ENCODE data around the gene ESYT1. TPM values are rescaled to one million over a fixed set of nuclear protein-coding genes. Genes with fewer than 3 reads are reported as not detected.

The ESYT1 gene
- total and polyA plus RNA-seq, 7 experiments from 2014 or later, result 121 to 353 (median 244) TPM

- Histone ChIP-seq H3K27ac (ENCODE audit: low read depth, low read length) (peak overlapping the region; percentile 72), H3K4me1 (ENCODE audit: control insufficient read depth in 2 of 2, insufficient read depth in 2 of 2, low read length in 2 of 2) (peaks cover 39 to 53% of the 10 kb centered on the region in 2 donors), H3K36me3 (ENCODE audit: control insufficient read depth in 2 of 3, insufficient read depth in 3 of 3, low read length in 3 of 3) (peaks cover 22 to 29% (median 23%) of the 10 kb centered on the region in 3 experiments), H3K4me3 (ENCODE audit: low read length) (peak overlapping the region; percentile 23), H3K27me3 (ENCODE audit: control insufficient read depth in 2 of 2, insufficient read depth in 2 of 2, low read length in 2 of 2) (no peaks in the 10 kb centered on the region), H3K9me3 (ENCODE audit: control insufficient read depth in 2 of 3, low read length in 3 of 3) (no peaks in the 10 kb centered on the region)
- no peak for ATAC-seq
- Mint-ChIP-seq H3K36me3 (peaks cover 9 to 37% (median 23%) of the 10 kb centered on the region in 5 donors), H3K4me3 (peak overlapping the region; percentile 95 to 100 (median 98)), H3K27me3 (no peaks in the 10 kb centered on the region), H3K4me1 (peaks cover 39 to 73% (median 64%) of the 10 kb centered on the region in 7 donors), H3K9me3 (peaks cover 0 to 4% (median 0%) of the 10 kb centered on the region in 11 donors), H3K27ac (peak overlapping the region; percentile 86 to 99 (median 91))
- ChIA-PET POLR2A (interaction anchor here (0.7 to 13.1 kb wide), 12 partner anchors 10 to 219 kb away, joined by 3 to 192 read pairs (median 17); partner anchors contain the start of genes ANKRD52, CNPY2, IL23A and MYL6), CTCF (interaction anchor here (0.6 to 13.4 kb wide), 16 partner anchors 9 to 402 kb away, joined by 3 to 193 read pairs (median 4); partner anchors contain the start of genes MYL6, PA2G4, SMARCC2 and ZC3H10)
- no peak for DNase-seq
- intact Hi-C loops (cut with micrococcal nuclease), result loop anchor here (1.0 to 5.0 kb wide), 3 partner anchors 23 to 960 kb away; partner anchors contain the start of genes NAB2 (in 1 of the 2), PA2G4 (in 1 of the 2) and TIMELESS (in 1 of the 2)
These were observed 581 bp upstream of the ESYT1 start for GRCh38 chr12:56127485-56127887.

- no peaks in the 10 kb centered on the region for H3K27me3 Mint-ChIP-seq
- DNase-seq, result peak in 1 of 9 donors; percentile 29
These were observed 671 bp downstream of the ESYT1 start for GRCh38 chr12:56128670-56129205.

GRCh38 chr12:56129206-56129941 is 1.3 kb downstream of the ESYT1 start:
- peak; percentile 16 for ATAC-seq
- H3K27me3 Mint-ChIP-seq, result no peaks in the 10 kb centered on the region
- Histone ChIP-seq H3K36me3 (ENCODE audit: control insufficient read depth in 2 of 3, insufficient read depth in 3 of 3, low read length in 3 of 3) (peaks cover 38 to 48% (median 39%) of the 10 kb centered on the region in 3 experiments), H3K4me3 (ENCODE audit: low read length) (peak overlapping the region; percentile 77), H3K4me1 (ENCODE audit: control insufficient read depth in 2 of 2, insufficient read depth in 2 of 2, low read length in 2 of 2) (peaks cover 39 to 58% of the 10 kb centered on the region in 2 donors), H3K27me3 (ENCODE audit: control insufficient read depth in 2 of 2, insufficient read depth in 2 of 2, low read length in 2 of 2) (no peaks in the 10 kb centered on the region), H3K9me3 (ENCODE audit: control insufficient read depth in 2 of 3, low read length in 3 of 3) (no peaks in the 10 kb centered on the region), H3K27ac (ENCODE audit: low read depth, low read length) (peak overlapping the region; percentile 84)
- CTCF ChIA-PET, result interaction anchor here (0.5 to 13.4 kb wide), 8 partner anchors 11 to 373 kb away, joined by 3 to 193 read pairs (median 8); partner anchors contain the start of genes MYL6 and SMARCC2
- intact Hi-C loops (cut with micrococcal nuclease), result loop anchor here in 1 of 2 donors (1.0 to 5.0 kb wide), 5 partner anchors 9 to 958 kb away; partner anchors contain the start of genes MYL6B, NAB2, STAT2 and TIMELESS
- H3K27ac Mint-ChIP-seq, result peak overlapping the region; percentile 86 to 97 (median 91)
- POLR2A ChIA-PET, result interaction anchor here (0.6 to 13.1 kb wide), 12 partner anchors 12 to 209 kb away, joined by 3 to 192 read pairs (median 16); partner anchors contain the start of genes IL23A, MYL6, MYL6B and PA2G4
- peaks cover 10 to 46% (median 37%) of the 10 kb centered on the region in 5 donors for H3K36me3 Mint-ChIP-seq
- peak; percentile 34 to 78 (median 68) for DNase-seq
- peak overlapping the region; percentile 95 to 100 (median 98) for H3K4me3 Mint-ChIP-seq
- peaks cover 40 to 75% (median 68%) of the 10 kb centered on the region in 7 donors for H3K4me1 Mint-ChIP-seq
- H3K9me3 Mint-ChIP-seq, result peaks cover 0 to 8% (median 0%) of the 10 kb centered on the region in 11 donors

More at GRCh38 chr12:56128670-56129205, 671 bp downstream of the ESYT1 start:
- H3K4me1 Mint-ChIP-seq, result peaks cover 40 to 78% (median 69%) of the 10 kb centered on the region in 7 donors
- intact Hi-C loops (cut with micrococcal nuclease), result loop anchor here (1.0 to 5.0 kb wide), 8 partner anchors 10 to 959 kb away; partner anchors contain the start of genes MYL6B (in 2 of the 2), CS (in 1 of the 2), NAB2 (in 1 of the 2) and PA2G4 (in 1 of the 2)
- Histone ChIP-seq H3K27me3 (ENCODE audit: control insufficient read depth in 2 of 2, insufficient read depth in 2 of 2, low read length in 2 of 2) (no peaks in the 10 kb centered on the region), H3K4me1 (ENCODE audit: control insufficient read depth in 2 of 2, insufficient read depth in 2 of 2, low read length in 2 of 2) (peaks cover 39 to 58% of the 10 kb centered on the region in 2 donors), H3K9me3 (ENCODE audit: control insufficient read depth in 2 of 3, low read length in 3 of 3) (no peaks in the 10 kb centered on the region), H3K4me3 (ENCODE audit: low read length) (peak overlapping the region; percentile 77), H3K27ac (ENCODE audit: low read depth, low read length) (peak overlapping the region; percentile 84), H3K36me3 (ENCODE audit: control insufficient read depth in 2 of 3, insufficient read depth in 3 of 3, low read length in 3 of 3) (peaks cover 31 to 42% (median 33%) of the 10 kb centered on the region in 3 experiments)
- POLR2A ChIA-PET, result interaction anchor here (0.6 to 13.1 kb wide), 15 partner anchors 11 to 1712 kb away, joined by 3 to 192 read pairs (median 16); partner anchors contain the start of genes IL23A, MYL6, MYL6B and PA2G4
- ATAC-seq, result no peak
- peak overlapping the region; percentile 95 to 100 (median 98) for H3K4me3 Mint-ChIP-seq
- peaks cover 10 to 44% (median 31%) of the 10 kb centered on the region in 5 donors for H3K36me3 Mint-ChIP-seq
- CTCF ChIA-PET, result interaction anchor here (1.0 to 13.4 kb wide), 10 partner anchors 10 to 82 kb away, joined by 3 to 193 read pairs (median 4); partner anchors contain the start of genes MYL6, SMARCC2 and ZC3H10
- peaks cover 0 to 4% (median 0%) of the 10 kb centered on the region in 11 donors for H3K9me3 Mint-ChIP-seq
- peak overlapping the region; percentile 86 to 97 (median 91) for H3K27ac Mint-ChIP-seq

GRCh38 chr12:56129942-56130495 is 2.0 kb downstream of the ESYT1 start:
- Mint-ChIP-seq H3K4me1 (peaks cover 40 to 71% (median 63%) of the 10 kb centered on the region in 7 donors), H3K36me3 (peaks cover 10 to 47% (median 37%) of the 10 kb centered on the region in 5 donors), H3K27me3 (no peaks in the 10 kb centered on the region), H3K4me3 (peak overlapping the region; percentile 95 to 100 (median 98)), H3K9me3 (peaks cover 0 to 8% (median 0%) of the 10 kb centered on the region in 11 donors), H3K27ac (peak overlapping the region; percentile 86 to 97 (median 91))
- peak overlapping the region; percentile 84 for H3K27ac ChIP-seq (ENCODE audit: low read depth, low read length)
- peak overlapping the region; percentile 77 for H3K4me3 ChIP-seq (ENCODE audit: low read length)
- ATAC-seq, result no peak
- no peaks in the 10 kb centered on the region for H3K9me3 ChIP-seq (ENCODE audit: control insufficient read depth in 2 of 3, low read length in 3 of 3)
- intact Hi-C loops (cut with micrococcal nuclease), result loop anchor here in 1 of 2 donors (1.0 to 5.0 kb wide), 5 partner anchors 8 to 957 kb away; partner anchors contain the start of genes MYL6B, NAB2, STAT2 and TIMELESS
- CTCF ChIA-PET, result interaction anchor here (0.5 to 5.2 kb wide), 6 partner anchors 10 to 372 kb away, joined by 3 to 37 read pairs (median 7); partner anchors contain the start of gene SMARCC2
- H3K36me3 ChIP-seq (ENCODE audit: control insufficient read depth in 2 of 3, insufficient read depth in 3 of 3, low read length in 3 of 3), result peaks cover 39 to 54% (median 44%) of the 10 kb centered on the region in 3 experiments
- peaks cover 39 to 55% of the 10 kb centered on the region in 2 donors for H3K4me1 ChIP-seq (ENCODE audit: control insufficient read depth in 2 of 2, insufficient read depth in 2 of 2, low read length in 2 of 2)
- DNase-seq, result no peak
- H3K27me3 ChIP-seq (ENCODE audit: control insufficient read depth in 2 of 2, insufficient read depth in 2 of 2, low read length in 2 of 2), result no peaks in the 10 kb centered on the region
- POLR2A ChIA-PET, result interaction anchor here (0.6 to 13.1 kb wide), 10 partner anchors 12 to 209 kb away, joined by 3 to 192 read pairs (median 4); partner anchors contain the start of genes IL23A, MYL6, MYL6B and RPL41

- Mint-ChIP-seq H3K4me3 (peak overlapping the region; percentile 95 to 100 (median 98)), H3K4me1 (peaks cover 40 to 70% (median 66%) of the 10 kb centered on the region in 7 donors), H3K36me3 (peaks cover 10 to 49% (median 38%) of the 10 kb centered on the region in 5 donors), H3K27me3 (no peaks in the 10 kb centered on the region), H3K27ac (peak overlapping the region; percentile 49 to 97 (median 90)), H3K9me3 (peaks cover 0 to 8% (median 0%) of the 10 kb centered on the region in 11 donors)
- no peaks in the 10 kb centered on the region for H3K27me3 ChIP-seq (ENCODE audit: control insufficient read depth in 2 of 2, insufficient read depth in 2 of 2, low read length in 2 of 2)
- ChIA-PET POLR2A (interaction anchor here (1.0 to 13.1 kb wide), 7 partner anchors 13 to 205 kb away, joined by 3 to 192 read pairs (median 6); partner anchors contain the start of genes MYL6, MYL6B, PA2G4 and RPL41), CTCF (interaction anchor here (0.6 to 1.5 kb wide), 3 partner anchors 14 to 58 kb away, joined by 3 to 10 read pairs (median 7); partner anchors contain the start of gene SMARCC2)
- H3K4me1 ChIP-seq (ENCODE audit: control insufficient read depth in 2 of 2, insufficient read depth in 2 of 2, low read length in 2 of 2), result peaks cover 35 to 46% of the 10 kb centered on the region in 2 donors
- peaks cover 39 to 62% (median 46%) of the 10 kb centered on the region in 3 experiments for H3K36me3 ChIP-seq (ENCODE audit: control insufficient read depth in 2 of 3, insufficient read depth in 3 of 3, low read length in 3 of 3)
- ATAC-seq (no peak), DNase-seq (no peak)
- H3K4me3 ChIP-seq (ENCODE audit: low read length), result peak overlapping the region; percentile 77
- intact Hi-C loops (cut with micrococcal nuclease), result no loop called here
- H3K9me3 ChIP-seq (ENCODE audit: control insufficient read depth in 2 of 3, low read length in 3 of 3), result no peaks in the 10 kb centered on the region
- peak overlapping the region; percentile 84 for H3K27ac ChIP-seq (ENCODE audit: low read depth, low read length)
These were observed 2.8 kb downstream of the ESYT1 start for GRCh38 chr12:56130876-56131275.

Data from naive thymus-derived CD4-positive, alpha-beta T cell (primary cell).